GM19023 (cell line): ENCODE results near the gene ARL8A.
A peak's percentile ranks its signal among the peaks of the same experiment; 100 is the strongest.
"Not testable (repeated sequence)": the region's sequence is repeated elsewhere in the genome, so short reads cannot be mapped to it uniquely, and the experiment has no call there.

ENCODE experiments used
- ATAC-seq: cut with Tn5 transposase; IDR thresholded peaks from one replicate; pipeline ENCODE4 v1.9.1; 2021; ENCODE audit warnings: mild to moderate bottlenecking, moderate library complexity; ENCODE audit not compliant: unreplicated experiment

Gene ARL8A

DNA sequence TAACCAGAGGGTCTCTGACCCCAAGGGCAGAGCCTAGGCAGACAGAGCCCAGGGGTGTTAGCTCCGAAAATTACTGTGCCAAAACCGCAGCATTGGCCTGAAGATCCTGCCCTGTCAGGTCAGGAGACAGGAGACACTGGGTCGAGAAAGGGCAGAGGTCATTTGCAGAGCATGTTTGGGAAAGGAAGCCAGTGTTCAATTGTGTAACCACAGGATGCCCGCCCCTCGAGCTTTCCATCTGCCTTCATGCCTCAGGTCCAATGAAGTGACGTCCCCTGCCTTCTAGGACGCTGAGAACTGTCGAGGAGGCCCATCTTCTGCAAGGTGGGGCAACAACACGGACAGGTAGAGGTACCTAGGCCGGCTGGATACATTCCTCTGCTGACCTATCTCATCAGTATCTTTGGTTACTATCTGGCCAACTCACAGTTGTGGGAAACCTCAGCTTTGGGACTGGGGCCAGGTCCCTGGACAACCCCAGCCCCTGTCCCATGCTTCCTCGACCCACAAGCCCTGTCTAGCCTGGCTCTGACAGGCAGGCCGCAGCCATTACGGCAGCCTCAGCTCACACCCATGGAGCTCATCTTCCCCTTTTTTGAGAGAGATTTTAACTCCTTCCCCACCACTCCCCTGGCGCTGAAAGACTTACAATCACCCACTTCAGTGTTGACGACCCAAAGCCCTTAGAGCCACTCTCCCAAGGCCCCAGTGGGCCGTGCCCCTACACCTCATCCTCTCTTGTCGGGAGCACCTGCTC is 1.3 kb downstream of the ARL8A start:
- ATAC-seq: peak; percentile 29

DNA sequence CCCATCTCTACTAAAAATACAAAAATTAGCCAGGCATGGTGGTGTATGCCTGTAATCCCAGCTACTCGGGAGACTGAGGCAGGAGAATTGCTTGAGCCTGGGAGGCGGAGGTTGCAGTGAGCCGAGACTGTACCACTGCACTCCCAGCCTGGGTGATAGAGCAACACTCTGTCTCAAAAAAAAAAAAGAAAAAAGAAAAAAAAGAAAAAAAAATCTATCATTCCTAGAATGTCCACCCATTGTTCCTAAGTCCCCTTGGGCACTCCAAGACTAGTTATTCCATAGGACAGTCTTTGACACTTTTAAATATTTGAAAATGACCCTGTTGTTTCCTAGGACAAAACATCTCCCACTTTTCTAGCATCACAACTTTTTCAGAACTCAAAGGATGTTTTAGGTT is 3.1 kb downstream of the ARL8A start:
- not testable (repeated sequence) for ATAC-seq

GRCh38 chr1:202140833-202141232 is 3.7 kb downstream of the ARL8A start:
- ATAC-seq: no peak

- ATAC-seq: no peak
Observed at GRCh38 chr1:202135221-202135721, 9.3 kb downstream of the ARL8A start.

GRCh38 chr1:202134645-202135172 is 9.8 kb downstream of the ARL8A start:
- ATAC-seq: no peak

GRCh38 chr1:202133989-202134388 is 10.5 kb downstream of the ARL8A start:
- ATAC-seq: no peak

- no peak for ATAC-seq
Observed at GRCh38 chr1:202133496-202133895, 11.0 kb downstream of the ARL8A start.

DNA sequence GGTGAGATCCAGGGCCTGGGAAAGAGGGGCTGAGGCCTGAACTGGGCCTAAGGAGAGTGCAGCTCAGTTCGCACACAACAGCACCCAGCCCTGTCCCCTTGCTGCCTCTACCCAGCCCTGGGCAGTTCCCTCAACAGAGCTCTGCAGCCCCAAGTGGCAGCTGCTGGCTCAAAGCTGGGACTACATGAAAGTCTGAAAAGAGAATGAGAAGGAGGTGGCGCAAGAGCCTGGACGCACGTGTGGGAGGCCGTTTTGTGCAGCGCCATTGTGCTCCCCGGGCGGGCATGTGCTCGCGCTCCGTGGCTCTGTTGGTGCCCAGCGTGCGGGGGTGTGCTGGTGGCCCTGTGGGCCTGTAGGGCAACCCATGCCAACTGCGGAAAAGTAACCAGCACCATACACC is 11.5 kb downstream of the ARL8A start:
- no peak for ATAC-seq

- ATAC-seq: no peak
Observed at GRCh38 chr1:202131956-202132821, 12.3 kb downstream of the ARL8A start.

- no peak for ATAC-seq
Observed at GRCh38 chr1:202130816-202131522, 13.6 kb downstream of the ARL8A start.

DNA sequence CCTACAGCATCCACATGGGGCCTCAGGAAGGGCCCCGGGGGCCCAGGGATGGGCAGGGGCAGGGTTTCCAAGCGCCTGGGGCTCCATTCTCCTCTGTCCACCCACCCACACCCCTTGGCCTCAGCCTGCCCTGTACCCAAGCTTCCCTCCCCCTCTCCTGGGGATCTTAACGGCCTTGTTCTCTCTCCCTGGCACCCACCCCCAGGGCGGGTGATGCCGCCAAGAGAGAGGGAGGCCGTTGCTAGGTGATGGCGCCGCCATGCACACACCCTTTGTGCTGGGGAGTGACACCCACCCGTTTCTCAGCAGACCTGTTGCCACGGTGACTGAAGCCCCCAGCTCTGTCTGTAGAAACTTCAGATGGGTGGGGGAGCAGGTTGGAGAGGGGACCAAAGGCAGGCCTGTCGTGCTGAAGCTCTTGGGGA is 14.2 kb downstream of the ARL8A start:
- ATAC-seq: no peak

- no peak for ATAC-seq
Observed at GRCh38 chr1:202129453-202130296, 14.9 kb downstream of the ARL8A start.

DNA sequence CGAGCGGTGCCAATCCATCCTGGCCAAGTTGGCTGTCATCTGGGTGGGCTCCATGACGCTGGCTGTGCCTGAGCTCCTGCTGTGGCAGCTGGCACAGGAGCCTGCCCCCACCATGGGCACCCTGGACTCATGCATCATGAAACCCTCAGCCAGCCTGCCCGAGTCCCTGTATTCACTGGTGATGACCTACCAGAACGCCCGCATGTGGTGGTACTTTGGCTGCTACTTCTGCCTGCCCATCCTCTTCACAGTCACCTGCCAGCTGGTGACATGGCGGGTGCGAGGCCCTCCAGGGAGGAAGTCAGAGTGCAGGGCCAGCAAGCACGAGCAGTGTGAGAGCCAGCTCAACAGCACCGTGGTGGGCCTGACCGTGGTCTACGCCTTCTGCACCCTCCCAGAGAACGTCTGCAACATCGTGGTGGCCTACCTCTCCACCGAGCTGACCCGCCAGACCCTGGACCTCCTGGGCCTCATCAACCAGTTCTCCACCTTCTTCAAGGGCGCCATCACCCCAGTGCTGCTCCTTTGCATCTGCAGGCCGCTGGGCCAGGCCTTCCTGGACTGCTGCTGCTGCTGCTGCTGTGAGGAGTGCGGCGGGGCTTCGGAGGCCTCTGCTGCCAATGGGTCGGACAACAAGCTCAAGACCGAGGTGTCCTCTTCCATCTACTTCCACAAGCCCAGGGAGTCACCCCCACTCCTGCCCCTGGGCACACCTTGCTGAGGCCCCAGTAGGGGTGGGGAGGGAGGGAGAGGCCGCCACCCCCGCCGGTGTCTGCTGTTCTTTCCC is 16.5 kb downstream of the ARL8A start:
- no peak for ATAC-seq

DNA sequence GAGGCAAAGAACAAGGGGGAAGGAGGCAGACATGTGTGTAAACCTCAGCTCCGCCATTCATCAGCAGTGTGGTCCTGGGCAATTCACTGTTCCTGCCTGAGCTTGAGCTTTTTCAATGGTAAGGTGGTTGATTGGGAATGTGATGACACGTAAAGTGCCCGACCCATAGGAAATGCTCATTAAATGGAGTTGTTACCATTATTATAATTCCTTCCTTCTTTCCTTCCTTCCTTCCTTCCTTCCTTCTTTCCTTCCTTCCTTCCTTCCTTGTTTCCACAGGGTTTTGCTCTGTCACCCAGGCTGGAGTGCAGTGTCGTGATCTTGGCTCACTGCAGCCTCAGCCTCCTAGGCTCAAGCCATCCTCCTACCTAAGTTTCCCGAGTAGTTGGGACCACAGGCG is 17.5 kb downstream of the ARL8A start:
- no peak for ATAC-seq

DNA sequence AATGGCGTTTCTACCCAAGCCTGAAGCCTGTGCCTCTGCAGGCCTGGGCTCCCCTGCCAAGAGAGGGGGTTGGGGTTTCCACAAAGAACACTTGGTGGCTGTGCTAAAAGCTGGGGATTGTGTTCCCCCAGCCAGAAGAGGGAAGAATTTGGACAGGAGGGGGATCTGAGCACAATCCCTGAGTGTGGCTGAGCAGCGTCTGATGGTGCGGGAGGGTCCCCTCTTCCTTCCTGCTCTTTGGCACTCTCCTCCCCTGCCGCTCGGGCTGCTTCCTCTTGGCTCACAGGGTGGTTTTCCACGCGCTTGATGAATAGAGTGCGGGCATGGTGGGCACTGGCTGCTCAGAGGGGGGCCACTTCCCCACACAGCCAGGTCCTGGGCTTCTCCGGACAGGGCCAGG is 18.1 kb downstream of the ARL8A start:
- no peak for ATAC-seq

GRCh38 chr1:202125611-202126010 is 18.9 kb downstream of the ARL8A start:
- ATAC-seq: no peak

DNA sequence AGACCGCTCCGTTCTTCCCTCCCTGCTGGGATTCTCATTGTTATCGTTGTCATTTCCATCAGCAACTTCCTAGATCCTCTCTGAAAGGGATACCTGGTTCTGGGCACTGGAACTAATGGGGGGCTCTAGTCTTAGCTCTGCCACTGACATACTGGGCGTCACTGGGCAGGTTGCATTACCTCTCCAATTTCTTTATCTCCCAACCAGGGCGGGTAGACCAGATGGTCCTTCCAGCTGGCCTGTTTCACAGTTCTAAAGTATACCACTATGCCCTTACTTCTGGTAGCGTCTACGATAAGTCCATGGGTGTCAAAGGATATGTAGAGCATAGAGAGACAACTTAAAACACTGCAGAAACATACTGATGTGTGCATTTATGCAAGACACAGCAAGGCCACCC is 20.4 kb downstream of the ARL8A start:
- ATAC-seq: no peak

DNA sequence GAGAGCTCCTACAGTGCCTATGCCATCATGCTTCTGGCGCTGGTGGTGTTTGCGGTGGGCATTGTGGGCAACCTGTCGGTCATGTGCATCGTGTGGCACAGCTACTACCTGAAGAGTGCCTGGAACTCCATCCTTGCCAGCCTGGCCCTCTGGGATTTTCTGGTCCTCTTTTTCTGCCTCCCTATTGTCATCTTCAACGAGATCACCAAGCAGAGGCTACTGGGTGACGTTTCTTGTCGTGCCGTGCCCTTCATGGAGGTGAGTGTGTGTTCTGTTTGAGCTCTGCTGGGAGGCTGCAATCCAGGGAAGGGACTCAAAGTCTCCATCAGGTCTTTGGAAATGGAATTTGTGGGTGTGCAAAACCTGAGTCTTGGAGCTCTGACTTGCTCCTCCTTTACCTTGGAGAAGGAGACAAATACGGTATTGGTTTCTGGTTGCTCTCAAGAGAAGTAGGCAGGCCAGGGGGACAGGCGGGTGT is 21.2 kb downstream of the ARL8A start:
- no peak for ATAC-seq

GRCh38 chr1:202122639-202123335 is 21.8 kb downstream of the ARL8A start, which contains the start of gene GPR37L1:
Gene GPR37L1 (plus strand): TSS chr1:202122917. CDS start chr1:202122964, 47 bp downstream.
- no peak for ATAC-seq
